Activated T-cell treated with anti-CD3 and anti-CD28 coated beads for 48 hours (primary cell): ENCODE results near the gene PTPRCAP.

ENCODE experiments used
- DNase-seq: peaks from one replicate; pipeline ENCODE4 v3.0.0-alpha.2; 2020; ENCODE audit warnings: low read depth

PTPRCAP gene

GRCh38 chr11:67395555-67396258 is 41.8 kb downstream of the PTPRCAP start:
- DNase-seq = no peak

- DNase-seq = no peak
These were observed 43.5 kb downstream of the PTPRCAP start for GRCh38 chr11:67393990-67394389.

GRCh38 chr11:67393437-67393836 is 44.0 kb downstream of the PTPRCAP start:
- no peak for DNase-seq

- DNase-seq = no peak
These were observed 45.2 kb downstream of the PTPRCAP start for GRCh38 chr11:67392183-67392715.

- DNase-seq = peak; percentile 92
These were observed 45.9 kb downstream of the PTPRCAP start, which contains the start of gene RAD9A for GRCh38 chr11:67391304-67392182. TSS of gene RAD9A (plus strand) at chr11:67391986. CDS start at chr11:67392045, 59 bp downstream.

- DNase-seq = no peak
These were observed 46.6 kb downstream of the PTPRCAP start for GRCh38 chr11:67390947-67391303.

- DNase-seq = no peak
These were observed 48.0 kb downstream of the PTPRCAP start for GRCh38 chr11:67389477-67389876.

- no peak for DNase-seq
These were observed 50.0 kb downstream of the PTPRCAP start for GRCh38 chr11:67387518-67387917.

GRCh38 chr11:67387069-67387468 is 50.4 kb downstream of the PTPRCAP start:
- DNase-seq = no peak
